Measurements from ENCODE around the gene HACD2. TPM values are rescaled to one million over a fixed set of nuclear protein-coding genes. Genes with fewer than 3 reads are reported as not detected.

Gene HACD2
- total RNA-seq, 1 experiment from 2014 or later, result 43.0 TPM

DNA sequence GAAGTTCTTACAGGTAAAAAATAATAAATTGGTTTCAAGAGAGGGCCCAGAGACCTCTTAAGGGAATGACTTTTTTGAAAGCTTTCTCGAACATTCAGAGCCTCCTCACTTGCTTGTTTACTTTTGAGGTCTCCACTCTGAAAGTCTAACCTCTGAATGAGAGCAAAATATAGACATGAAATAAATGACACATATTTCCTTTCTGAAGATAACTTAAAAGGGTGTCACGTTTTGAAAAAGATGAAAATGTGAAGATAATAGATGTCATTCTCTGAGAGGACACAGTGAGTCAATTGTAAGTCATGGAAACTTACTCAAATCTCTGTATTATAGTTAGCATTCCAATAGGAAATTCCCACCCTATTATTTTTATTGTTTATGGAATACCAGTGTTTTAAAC, 44.6 kb downstream of the HACD2 start:
- intact Hi-C loops (cut with micrococcal nuclease), result no loop called here
- TF ChIP-seq CBX3 (IDR thresholded peaks at IDR 0.05; ENCODE audit: low read depth) (no peak), SRF (IDR thresholded peaks at IDR 0.05; ENCODE audit: low read depth) (no peak), POLR2A (IDR thresholded peaks at IDR 0.05; ENCODE audit: borderline replicate concordance, extremely low read depth, insufficient read depth, insufficient read length) (no peak), YY1 (IDR thresholded peaks at IDR 0.05; ENCODE audit: extremely low read depth, insufficient replicate concordance, low read depth, low read length) (no peak), JUND (IDR thresholded peaks at IDR 0.05) (no peak), TCF7L2 (IDR thresholded peaks at IDR 0.05; ENCODE audit: borderline replicate concordance, extremely low read depth, insufficient read depth, insufficient read length) (no peak), ELF1 (IDR thresholded peaks at IDR 0.05; ENCODE audit: borderline replicate concordance, low read depth) (no peak), POLR2AphosphoS5 (IDR thresholded peaks at IDR 0.05; ENCODE audit: low read depth, low read length) (no peak), RAD21 (IDR thresholded peaks at IDR 0.05; ENCODE audit: low read depth) (no peak), EZH2phosphoT487 (IDR thresholded peaks at IDR 0.05; ENCODE audit: borderline replicate concordance) (no peak), FOSL1 (IDR thresholded peaks at IDR 0.05; ENCODE audit: low read depth) (no peak)
- TF ChIP-seq, protein P1, sequence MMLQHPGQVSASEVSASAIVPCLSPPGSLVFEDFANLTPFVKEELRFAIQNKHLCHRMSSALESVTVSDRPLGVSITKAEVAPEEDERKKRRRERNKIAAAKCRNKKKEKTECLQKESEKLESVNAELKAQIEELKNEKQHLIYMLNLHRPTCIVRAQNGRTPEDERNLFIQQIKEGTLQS (IDR thresholded peaks at IDR 0.05), result no peak
- TF ChIP-seq, protein P2, sequence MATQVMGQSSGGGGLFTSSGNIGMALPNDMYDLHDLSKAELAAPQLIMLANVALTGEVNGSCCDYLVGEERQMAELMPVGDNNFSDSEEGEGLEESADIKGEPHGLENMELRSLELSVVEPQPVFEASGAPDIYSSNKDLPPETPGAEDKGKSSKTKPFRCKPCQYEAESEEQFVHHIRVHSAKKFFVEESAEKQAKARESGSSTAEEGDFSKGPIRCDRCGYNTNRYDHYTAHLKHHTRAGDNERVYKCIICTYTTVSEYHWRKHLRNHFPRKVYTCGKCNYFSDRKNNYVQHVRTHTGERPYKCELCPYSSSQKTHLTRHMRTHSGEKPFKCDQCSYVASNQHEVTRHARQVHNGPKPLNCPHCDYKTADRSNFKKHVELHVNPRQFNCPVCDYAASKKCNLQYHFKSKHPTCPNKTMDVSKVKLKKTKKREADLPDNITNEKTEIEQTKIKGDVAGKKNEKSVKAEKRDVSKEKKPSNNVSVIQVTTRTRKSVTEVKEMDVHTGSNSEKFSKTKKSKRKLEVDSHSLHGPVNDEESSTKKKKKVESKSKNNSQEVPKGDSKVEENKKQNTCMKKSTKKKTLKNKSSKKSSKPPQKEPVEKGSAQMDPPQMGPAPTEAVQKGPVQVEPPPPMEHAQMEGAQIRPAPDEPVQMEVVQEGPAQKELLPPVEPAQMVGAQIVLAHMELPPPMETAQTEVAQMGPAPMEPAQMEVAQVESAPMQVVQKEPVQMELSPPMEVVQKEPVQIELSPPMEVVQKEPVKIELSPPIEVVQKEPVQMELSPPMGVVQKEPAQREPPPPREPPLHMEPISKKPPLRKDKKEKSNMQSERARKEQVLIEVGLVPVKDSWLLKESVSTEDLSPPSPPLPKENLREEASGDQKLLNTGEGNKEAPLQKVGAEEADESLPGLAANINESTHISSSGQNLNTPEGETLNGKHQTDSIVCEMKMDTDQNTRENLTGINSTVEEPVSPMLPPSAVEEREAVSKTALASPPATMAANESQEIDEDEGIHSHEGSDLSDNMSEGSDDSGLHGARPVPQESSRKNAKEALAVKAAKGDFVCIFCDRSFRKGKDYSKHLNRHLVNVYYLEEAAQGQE (IDR thresholded peaks at IDR 0.05; ENCODE audit: low read depth), result no peak
- TF ChIP-seq, protein P3, sequence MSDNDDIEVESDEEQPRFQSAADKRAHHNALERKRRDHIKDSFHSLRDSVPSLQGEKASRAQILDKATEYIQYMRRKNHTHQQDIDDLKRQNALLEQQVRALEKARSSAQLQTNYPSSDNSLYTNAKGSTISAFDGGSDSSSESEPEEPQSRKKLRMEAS (IDR thresholded peaks at IDR 0.05), result no peak
- no peak overlapping the region for H3K27ac ChIP-seq (ENCODE audit: low read depth, low read length)
- no TSS peak for BruUV-seq (replicated peaks)
- CTCF ChIA-PET, result no interaction called here
- POLR2A ChIA-PET, result no interaction called here
- H4K20me1 ChIP-seq (ENCODE audit: insufficient read depth), result no peaks in the 10 kb centered on the region; the same call in 1 of the 2 replicates
- H2AFZ ChIP-seq (ENCODE audit: low read depth, low read length, poor library complexity, severe bottlenecking), result no peak overlapping the region
- H3K4me3 ChIP-seq (replicated peaks in 1 of 2; ENCODE audit: low read depth in 1 of 2, low read length in 2 of 2), result no peak overlapping the region
- DNase-seq (ENCODE audit: low read depth, low spot score) (no peak), ATAC-seq (no peak)
- H3K9me3 ChIP-seq (ENCODE audit: control insufficient read depth in 1 of 2, insufficient read depth in 1 of 2, low read depth in 1 of 2, low read length in 2 of 2), result no peaks in the 10 kb centered on the region
- no peaks in the 10 kb centered on the region for H3K36me3 ChIP-seq (ENCODE audit: control insufficient read depth in 1 of 2, insufficient read depth in 2 of 2, low read length in 2 of 2)
- H3K9ac ChIP-seq (ENCODE audit: low read length), result no peak overlapping the region
- H3K79me2 ChIP-seq (ENCODE audit: insufficient read depth, low read length), result peaks cover 14% of the 10 kb centered on the region
- no peaks in the 10 kb centered on the region for H3K9me2 ChIP-seq (ENCODE audit: insufficient read depth)
- H3K4me1 ChIP-seq (ENCODE audit: control insufficient read depth in 1 of 2, insufficient read depth in 2 of 2, low read length in 2 of 2), result no peaks in the 10 kb centered on the region
- no peak overlapping the region for H3K4me2 ChIP-seq (ENCODE audit: low read length)
- H3K27me3 ChIP-seq (ENCODE audit: insufficient read depth, low read length), result no peaks in the 10 kb centered on the region
- RAD21 ChIA-PET (ENCODE audit: low non-redundant PET in 1 of 2, low total read pairs in 2 of 2, uncharacterized antibody in 2 of 2, unreplicated experiment in 2 of 2), result no interaction called here

Measured in HCT116 (cell line).